ENCODE results near the gene GLRA1.

DNA sequence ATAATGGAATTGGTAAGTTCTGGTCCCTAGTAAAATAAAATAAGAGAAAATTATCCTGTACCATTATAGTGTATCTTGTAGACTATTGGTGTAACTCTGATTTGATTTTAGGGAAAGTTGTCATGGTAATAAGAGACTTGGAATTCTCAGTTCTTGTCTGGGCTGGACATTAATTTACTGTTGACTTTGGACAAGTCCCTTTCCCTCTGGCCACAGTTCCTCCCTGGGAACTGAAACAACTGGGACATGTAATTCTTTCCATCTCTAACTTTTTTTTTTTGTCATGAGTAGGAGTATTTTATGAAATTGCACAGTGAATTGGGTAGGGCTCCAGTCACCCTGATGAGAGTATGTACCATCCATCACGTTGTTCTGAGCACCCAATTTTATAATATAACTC is 15.0 kb downstream of the GLRA1 start:
- TF ChIP-seq, protein P1, sequence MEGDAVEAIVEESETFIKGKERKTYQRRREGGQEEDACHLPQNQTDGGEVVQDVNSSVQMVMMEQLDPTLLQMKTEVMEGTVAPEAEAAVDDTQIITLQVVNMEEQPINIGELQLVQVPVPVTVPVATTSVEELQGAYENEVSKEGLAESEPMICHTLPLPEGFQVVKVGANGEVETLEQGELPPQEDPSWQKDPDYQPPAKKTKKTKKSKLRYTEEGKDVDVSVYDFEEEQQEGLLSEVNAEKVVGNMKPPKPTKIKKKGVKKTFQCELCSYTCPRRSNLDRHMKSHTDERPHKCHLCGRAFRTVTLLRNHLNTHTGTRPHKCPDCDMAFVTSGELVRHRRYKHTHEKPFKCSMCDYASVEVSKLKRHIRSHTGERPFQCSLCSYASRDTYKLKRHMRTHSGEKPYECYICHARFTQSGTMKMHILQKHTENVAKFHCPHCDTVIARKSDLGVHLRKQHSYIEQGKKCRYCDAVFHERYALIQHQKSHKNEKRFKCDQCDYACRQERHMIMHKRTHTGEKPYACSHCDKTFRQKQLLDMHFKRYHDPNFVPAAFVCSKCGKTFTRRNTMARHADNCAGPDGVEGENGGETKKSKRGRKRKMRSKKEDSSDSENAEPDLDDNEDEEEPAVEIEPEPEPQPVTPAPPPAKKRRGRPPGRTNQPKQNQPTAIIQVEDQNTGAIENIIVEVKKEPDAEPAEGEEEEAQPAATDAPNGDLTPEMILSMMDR (IDR thresholded peaks at IDR 0.05 in 8 of 11, conservative IDR thresholded peaks at IDR 0.05 in 3 of 11) = no peak
- TF ChIP-seq POLR2AphosphoS5 (IDR thresholded peaks at IDR 0.05) = no peak
